A673 (cell line): Measurements from ENCODE around the gene ZFP36L2.

Experiments used
- EZH2 ChIP-seq: fragments of 200-600 bp; sonication (generic); IDR thresholded peaks from 2 replicates; pipeline ENCODE4 v1.6.1; 2017; ENCODE audit warnings: borderline replicate concordance, low read depth, mild to moderate bottlenecking, mixed read lengths, antibody characterized with exemption, low read length; ENCODE audit not compliant: poor library complexity, severe bottlenecking
- TF ChIP-seq, protein P1 (sequence below): fragments of 300-800, 200-600 bp; sonication (generic); conservative IDR thresholded peaks from 2 replicates; pipeline ENCODE4 v1.5.1; 2017; ENCODE audit warnings: low read depth, mild to moderate bottlenecking, antibody characterized with exemption, low read length, moderate library complexity, mixed read lengths

DNA sequence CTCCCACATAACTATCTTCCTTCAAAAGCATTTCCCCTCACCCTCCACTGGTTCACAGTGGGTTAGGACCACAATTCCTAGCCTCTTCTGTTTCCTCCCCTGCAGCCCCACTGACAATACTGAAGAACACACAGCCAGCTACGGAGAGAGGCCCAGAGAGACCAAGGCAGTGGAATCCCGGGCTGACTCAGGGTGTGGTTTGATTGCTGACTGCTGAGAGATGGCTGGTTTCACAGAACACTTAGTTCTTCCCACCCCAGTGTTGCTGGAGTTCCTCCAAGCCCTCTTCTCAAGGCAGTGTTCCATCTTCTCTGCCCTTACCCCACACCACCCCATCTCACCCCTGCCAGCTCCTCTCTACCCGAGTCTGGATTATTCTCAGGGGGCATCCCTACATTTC lies 43.3 kb upstream of the ZFP36L2 start:
- TF ChIP-seq, protein P1, sequence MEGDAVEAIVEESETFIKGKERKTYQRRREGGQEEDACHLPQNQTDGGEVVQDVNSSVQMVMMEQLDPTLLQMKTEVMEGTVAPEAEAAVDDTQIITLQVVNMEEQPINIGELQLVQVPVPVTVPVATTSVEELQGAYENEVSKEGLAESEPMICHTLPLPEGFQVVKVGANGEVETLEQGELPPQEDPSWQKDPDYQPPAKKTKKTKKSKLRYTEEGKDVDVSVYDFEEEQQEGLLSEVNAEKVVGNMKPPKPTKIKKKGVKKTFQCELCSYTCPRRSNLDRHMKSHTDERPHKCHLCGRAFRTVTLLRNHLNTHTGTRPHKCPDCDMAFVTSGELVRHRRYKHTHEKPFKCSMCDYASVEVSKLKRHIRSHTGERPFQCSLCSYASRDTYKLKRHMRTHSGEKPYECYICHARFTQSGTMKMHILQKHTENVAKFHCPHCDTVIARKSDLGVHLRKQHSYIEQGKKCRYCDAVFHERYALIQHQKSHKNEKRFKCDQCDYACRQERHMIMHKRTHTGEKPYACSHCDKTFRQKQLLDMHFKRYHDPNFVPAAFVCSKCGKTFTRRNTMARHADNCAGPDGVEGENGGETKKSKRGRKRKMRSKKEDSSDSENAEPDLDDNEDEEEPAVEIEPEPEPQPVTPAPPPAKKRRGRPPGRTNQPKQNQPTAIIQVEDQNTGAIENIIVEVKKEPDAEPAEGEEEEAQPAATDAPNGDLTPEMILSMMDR: no peak
- TF ChIP-seq EZH2: no peak
